HL-60 (cell line): ENCODE data around the gene TTLL11.

Experiments used
- DNase-seq, 2 experiments: peaks; one replicate each; pipeline ENCODE4 v3.0.0-alpha.2; 2010 to 2020; ENCODE audit warnings: low read depth in 1 of 2, low spot score in 1 of 2
- H3K27ac ChIP-seq: fragments of 250-450 bp; sonication (Bioruptor Pico); replicated peaks from 2 replicates; pipeline ENCODE4 v1.5.1; 2020; ENCODE audit warnings: mild to moderate bottlenecking, moderate library complexity
- H3K27me3 ChIP-seq: fragments of 250-450 bp; sonication (Bioruptor Pico); 2 replicates; pipeline ENCODE4 v1.5.1; 2021; ENCODE audit warnings: mild to moderate bottlenecking, moderate library complexity; ENCODE audit not compliant: insufficient read depth, poor library complexity, severe bottlenecking
- H3K4me3 ChIP-seq: replicated peaks from 2 replicates; pipeline ENCODE4 v1.5.1; 2011; ENCODE audit warnings: mild to moderate bottlenecking, control low read depth, low read length; ENCODE audit not compliant: insufficient read depth
- CTCF ChIP-seq: IDR thresholded peaks from one replicate; pipeline ENCODE4 v1.5.1; 2011; ENCODE audit warnings: low read length, control low read depth, inconsistent platforms; ENCODE audit not compliant: insufficient read depth
- GABPA ChIP-seq: IDR thresholded peaks from 2 replicates; pipeline ENCODE4 v1.6.1; 2012; ENCODE audit warnings: low read depth
- POLR2AphosphoS5 ChIP-seq: IDR thresholded peaks from 2 replicates; pipeline ENCODE4 v1.6.1; 2012; ENCODE audit warnings: low read depth
- REST ChIP-seq: IDR thresholded peaks from 2 replicates; pipeline ENCODE4 v1.6.1; 2012; ENCODE audit warnings: low read depth; ENCODE audit not compliant: insufficient replicate concordance
- SPI1 ChIP-seq: IDR thresholded peaks from 2 replicates; pipeline ENCODE4 v1.6.1; 2012; ENCODE audit warnings: low read depth, mild to moderate bottlenecking, borderline replicate concordance

Gene TTLL11

DNA sequence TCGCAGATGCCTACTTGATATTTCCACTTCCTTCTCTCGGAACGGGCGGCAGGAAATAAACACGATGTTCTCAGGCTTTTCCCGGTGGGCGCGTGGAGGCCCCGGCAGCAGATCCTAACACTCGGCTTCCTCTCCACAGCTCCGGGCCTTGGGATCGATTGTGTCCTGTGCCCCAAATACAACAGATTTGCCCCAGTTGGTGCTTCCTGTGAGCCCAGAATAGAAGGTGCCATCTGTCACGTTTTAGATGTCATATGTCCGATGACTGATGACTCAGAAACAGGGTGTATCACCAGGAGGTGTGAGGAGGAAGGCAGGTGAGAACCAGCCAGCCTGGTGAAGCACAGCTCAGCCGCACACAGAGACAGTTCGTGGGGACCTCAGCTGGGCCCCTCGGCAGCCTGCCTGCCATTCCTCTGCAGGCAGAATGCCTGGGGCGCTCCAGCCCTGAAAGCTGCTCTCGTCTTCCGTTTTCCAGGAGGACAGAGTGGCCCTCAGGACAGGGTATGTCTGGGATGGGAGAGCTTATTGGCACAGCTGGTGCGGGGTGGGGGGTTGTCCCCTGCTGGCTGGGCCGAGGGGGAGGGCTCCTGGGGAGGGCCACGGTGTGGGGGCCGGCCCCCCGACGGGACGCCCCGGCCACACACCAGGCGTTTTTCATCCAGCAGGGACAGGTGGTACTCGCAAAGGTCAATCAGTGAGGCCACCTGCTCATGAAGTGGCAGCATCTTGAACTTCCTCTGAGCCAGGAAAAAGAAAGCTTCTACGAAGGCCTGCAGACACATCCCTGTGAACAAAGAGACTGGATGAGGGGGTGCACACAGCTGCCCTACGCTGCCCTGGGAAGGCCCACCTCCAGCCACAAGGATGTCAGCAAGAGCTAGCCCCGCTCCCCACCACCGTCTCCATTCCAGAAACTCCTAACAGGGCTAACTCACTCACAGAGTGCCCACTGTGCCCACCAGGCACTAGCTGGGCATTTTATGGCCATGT, 270.7 kb downstream of the TTLL11 start:
- DNase-seq: no peak
- TF ChIP-seq SPI1: no peak
- no peak for TF ChIP-seq CTCF
- no peak for TF ChIP-seq POLR2AphosphoS5
- no peak for TF ChIP-seq GABPA
- no peak for TF ChIP-seq REST
- H3K27me3 ChIP-seq: no peaks in the 10 kb centered on the region
- H3K4me3 ChIP-seq: no peak overlapping the region
- H3K27ac ChIP-seq: no peak overlapping the region

DNA sequence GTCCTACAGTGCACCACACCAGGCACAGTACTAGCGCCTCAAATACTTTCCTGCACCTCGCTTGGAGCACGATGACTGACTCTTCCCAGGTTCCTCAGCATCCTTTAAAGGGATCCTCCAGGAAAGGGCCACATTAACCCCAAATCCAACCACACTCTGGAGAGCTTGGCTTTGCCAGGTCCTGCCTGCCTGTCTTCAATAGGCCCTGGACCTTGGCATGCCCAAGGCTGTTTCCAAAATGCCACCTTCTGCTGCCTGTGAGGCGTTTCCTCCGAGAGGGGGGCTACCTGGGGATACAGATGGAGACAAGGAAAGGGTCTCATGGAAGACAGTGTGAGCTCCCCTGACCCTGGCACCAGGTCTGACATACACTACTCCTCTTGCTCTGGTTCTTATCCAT, 271.8 kb downstream of the TTLL11 start:
- Histone ChIP-seq H3K27ac (no peak overlapping the region), H3K4me3 (no peak overlapping the region), H3K27me3 (no peaks in the 10 kb centered on the region)
- DNase-seq: no peak
- no peak for TF ChIP-seq GABPA
- TF ChIP-seq SPI1: no peak
- TF ChIP-seq REST: no peak
- TF ChIP-seq POLR2AphosphoS5: no peak
- TF ChIP-seq CTCF: no peak

GRCh38 chr9:121820286-121821005, 272.7 kb downstream of the TTLL11 start:
- H3K4me3 ChIP-seq: no peak overlapping the region
- H3K27me3 ChIP-seq: no peaks in the 10 kb centered on the region
- DNase-seq: no peak
- H3K27ac ChIP-seq: no peak overlapping the region
- no peak for TF ChIP-seq POLR2AphosphoS5
- no peak for TF ChIP-seq CTCF
- TF ChIP-seq SPI1: no peak
- no peak for TF ChIP-seq GABPA
- TF ChIP-seq REST: no peak
